Left renal pelvis (tissue), 4 donors: Measurements from ENCODE around the gene SLC22A23. TPM values are rescaled to one million over a fixed set of nuclear protein-coding genes. Genes with fewer than 3 reads are reported as not detected.

ENCODE experiments used
- DNase-seq, 4 donors: peaks; one replicate each; pipeline ENCODE4 v3.0.0-alpha.2; 2013; ENCODE audit warnings: low read depth in 4 of 4, low spot score in 3 of 4
- polyA plus RNA-seq, 4 donors: library from polyadenylated mRNA; unstranded; fragments of 120-200 nt; gene quantifications; one replicate each; pipeline ENCODE4 v1.2.1, GENCODE V29; 2013; ENCODE audit not compliant: insufficient read length in 4 of 4

The SLC22A23 gene
- polyA plus RNA-seq, 4 donors, result 3.3 to 13.7 (median 11.0) TPM

DNA sequence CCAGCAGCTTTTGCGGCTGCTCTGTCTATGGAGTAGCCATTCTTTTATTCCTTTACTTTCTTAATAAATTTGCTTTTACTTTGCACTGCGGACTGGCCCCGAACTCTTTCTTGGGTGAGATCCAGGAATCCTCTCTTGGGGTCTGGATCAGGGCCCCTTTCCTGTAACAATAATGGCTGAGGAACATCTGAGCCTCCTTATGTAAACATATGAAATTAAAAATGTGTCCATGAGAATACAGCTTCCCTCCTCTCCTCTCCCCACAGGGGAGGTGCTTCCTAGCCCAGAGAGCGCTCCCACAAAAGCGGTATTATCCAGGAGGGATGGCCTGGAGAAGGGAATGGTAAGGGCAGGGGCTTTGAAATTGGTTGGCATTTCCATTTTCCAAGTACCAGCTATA is 117.0 kb downstream of the SLC22A23 start:
- DNase-seq, result no peak

DNA sequence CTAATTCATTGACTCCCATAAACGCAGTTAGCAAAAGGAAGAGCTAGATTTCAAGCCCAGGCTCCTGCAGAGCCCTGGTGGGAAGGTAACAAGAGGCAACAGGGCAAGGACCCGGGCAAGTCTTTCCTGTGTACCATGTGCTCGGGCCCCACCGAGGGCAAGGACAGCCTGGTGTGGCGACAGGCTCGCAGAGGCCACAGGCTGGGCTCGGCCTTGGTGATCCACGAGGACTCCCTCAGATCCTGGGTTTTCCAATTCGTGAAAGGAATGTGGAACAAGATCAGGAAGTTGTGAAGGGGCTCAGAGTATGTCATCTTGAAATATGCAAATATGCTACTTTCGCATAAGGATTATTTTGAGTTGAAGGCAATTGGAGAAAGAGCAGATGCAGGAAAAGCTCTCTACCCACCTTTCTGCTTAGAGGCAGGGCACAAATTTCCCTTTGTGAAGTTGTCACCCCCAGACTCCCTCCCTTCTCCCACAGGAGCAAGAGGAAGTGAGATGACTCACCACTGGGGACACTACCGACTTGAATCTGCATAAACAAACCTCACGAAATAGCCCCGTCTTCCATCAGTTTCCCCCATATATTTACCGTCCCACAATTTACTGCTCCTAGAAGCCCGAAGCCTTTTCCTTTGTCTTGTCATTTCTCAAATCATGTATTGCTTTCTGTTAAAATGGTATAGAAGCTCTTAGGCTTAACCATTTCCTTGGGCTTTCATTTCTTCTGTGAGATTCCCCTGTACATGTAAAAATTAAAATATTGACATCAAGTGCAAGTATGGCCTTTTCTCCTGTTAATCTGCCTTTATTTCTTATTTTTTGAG is 119.1 kb downstream of the SLC22A23 start:
- no peak for DNase-seq

DNA sequence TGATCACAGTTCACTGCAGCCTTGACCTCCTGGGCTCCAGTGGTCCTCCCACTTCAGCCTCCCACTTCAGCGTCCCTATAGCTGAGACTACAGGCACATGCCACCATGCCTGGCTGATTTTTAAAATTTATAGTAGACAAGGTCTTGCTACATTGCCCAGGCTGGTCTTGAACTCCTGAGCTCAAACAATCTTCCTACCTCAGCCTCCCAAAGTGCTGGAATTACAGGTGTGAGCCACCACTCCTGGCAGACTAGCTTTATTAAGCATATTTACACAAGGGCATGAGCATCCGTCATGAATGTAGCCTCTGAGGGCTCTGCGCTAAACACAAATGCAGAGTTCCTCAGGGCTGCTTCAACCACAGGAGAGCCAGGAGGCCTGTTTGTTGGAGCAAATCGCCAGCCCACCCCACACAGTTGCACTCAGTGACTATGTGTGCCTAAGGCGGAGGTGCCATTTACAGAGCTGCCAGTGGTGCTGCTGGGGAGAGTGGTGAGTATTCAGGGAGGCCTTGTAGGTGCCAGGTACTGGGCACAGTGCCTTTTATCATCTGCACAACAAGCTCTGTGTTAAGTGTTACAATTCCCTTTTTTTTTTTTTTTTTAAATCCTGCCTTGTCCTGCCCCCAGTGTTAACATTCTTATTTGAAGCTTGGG is 119.9 kb downstream of the SLC22A23 start:
- no peak for DNase-seq

DNA sequence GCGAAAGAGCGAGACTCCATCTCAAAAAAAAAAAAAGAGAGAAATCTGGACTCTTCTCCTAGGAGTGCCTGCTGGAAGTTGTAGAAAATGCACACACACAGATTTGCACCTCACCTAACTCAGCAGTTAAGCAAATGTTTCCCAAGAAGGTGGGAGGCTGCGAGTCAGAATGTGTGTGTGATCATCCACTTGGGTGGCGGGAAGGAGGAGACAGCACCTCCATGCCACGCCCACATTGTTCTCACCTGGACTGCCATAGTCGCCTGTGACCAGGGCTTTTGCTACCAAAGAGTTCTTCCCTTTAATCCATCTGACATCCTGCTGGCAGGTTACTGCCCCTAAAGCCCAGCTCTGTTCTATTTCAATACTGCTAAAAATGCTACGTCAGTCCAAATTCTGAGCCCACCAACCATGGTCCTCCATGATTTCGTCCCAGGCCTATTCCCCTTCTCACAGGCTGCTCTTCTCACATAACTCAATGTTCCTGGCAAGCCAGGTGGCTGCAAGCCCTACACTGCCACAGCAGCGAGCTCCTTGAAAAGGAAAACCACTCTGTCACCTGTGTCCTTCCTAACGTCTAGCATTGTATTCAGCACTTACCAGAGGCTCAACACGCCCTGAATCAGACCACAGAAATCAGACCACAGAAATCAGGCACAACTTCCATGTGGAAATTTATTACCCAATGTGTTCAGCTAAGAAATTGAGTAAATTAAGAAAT is 120.6 kb downstream of the SLC22A23 start:
- no peak for DNase-seq

DNA sequence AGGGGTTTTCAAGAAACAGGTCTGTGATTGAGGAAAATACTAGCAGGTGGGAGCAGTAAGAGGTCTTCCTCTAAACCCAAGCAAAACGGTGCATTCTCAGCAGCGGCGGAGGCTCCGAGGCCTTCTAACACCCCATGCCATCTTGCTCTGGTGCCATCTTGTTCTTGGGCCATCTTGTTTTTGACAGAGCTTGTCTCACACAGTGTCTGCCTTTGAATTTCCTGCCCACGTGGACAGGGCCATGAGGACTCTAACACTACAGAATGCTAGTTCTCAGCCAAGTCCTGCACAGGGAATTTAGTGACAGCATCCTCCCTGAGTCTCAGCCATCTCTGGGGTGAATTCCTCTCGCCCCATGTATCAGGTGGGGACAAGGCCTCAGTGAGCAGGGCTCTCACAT is 121.7 kb downstream of the SLC22A23 start:
- no peak for DNase-seq

DNA sequence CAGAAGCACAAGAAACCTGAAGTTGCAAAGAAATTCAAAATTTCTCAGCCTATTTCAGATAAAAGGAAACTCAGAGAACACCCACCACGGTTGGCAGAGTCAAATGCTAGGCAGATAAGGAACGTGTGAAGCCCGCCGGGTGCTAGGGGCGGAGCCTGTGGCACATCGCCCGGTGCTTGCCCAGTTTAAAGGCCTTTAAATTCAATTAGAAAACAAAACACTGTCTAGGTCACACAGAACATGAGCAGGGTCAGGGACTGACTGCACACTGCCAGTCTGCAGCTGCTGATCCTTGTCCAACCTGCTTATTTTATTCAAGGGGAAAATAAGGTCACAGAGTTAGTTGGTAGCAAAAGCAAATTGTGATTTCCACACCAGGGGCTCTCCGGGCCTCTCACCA is 122.3 kb downstream of the SLC22A23 start:
- no peak for DNase-seq

DNA sequence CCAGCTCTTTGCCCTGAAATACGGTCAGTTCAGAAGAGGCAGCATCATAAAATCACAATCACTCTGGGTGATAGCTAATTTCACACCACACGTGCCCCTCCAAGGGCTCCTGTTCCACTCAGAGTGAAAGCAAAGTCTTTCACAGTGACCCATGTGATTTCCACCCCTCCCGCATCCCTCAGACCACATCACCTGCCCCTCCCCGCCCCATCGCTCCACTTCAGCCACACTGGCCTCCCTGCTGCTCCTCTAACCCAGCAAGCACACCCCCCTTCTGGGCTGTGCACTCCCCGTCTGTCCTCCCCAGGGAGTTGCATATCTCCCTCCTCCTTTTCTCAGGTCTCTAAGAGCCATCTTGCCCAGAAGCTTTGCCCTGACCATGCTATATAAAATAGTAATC is 123.6 kb downstream of the SLC22A23 start:
- DNase-seq, result no peak

DNA sequence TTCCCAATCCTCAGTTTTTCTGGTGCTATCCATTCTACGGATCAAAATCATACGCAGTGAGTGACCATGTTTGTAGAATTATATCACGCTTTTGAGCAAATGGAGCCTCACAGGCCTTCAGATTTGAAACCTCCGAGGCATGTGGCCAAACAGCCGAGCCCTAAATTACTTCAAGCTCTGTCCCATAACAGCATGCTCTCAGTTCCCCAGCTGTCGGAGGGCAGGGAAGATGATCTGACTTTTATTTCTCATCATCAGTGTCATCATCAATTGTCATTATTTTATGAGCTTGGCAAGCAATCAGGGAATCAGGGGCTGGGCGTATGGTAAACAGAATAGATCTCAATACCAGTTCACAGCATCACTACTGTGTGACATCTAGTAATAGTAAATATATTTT is 124.9 kb downstream of the SLC22A23 start:
- DNase-seq, result no peak

DNA sequence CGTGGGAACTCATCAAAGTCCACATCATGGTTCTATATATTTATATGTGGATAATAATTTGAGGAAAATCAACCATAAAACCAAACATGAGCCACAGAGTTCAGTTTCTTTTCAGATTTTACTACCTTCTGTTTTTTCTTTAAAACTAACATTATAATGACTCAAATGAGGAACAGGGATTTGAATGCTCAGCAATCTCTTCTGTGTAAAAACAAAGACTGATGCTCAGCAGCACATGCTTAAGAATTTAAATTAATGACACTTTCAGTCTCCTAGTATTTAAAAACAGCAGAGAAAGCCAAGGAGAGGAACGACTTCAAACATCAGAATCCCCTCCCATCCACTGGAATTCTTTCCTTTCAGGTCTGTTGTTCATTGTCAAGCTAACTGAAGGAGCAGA is 125.4 kb downstream of the SLC22A23 start:
- DNase-seq, result no peak

DNA sequence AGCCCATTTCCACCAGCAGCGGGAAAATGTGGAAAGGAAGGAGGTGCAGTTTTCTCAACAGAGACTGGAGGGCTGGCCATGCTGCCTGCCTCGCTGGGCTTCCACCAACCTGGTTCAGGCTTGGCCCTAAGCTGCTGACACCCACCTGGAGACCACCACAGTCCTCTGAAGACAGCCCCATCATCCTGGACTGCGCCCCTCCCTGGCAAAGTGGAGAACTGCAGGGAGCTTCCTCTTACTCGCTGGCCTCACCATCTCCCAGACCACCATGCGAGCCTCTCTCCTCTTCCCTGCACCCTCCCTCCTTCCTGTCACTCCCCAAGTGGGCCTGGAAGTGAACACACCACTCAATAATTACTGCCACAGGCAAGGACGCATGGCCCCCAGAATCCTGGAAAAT is 126.7 kb downstream of the SLC22A23 start:
- no peak for DNase-seq

DNA sequence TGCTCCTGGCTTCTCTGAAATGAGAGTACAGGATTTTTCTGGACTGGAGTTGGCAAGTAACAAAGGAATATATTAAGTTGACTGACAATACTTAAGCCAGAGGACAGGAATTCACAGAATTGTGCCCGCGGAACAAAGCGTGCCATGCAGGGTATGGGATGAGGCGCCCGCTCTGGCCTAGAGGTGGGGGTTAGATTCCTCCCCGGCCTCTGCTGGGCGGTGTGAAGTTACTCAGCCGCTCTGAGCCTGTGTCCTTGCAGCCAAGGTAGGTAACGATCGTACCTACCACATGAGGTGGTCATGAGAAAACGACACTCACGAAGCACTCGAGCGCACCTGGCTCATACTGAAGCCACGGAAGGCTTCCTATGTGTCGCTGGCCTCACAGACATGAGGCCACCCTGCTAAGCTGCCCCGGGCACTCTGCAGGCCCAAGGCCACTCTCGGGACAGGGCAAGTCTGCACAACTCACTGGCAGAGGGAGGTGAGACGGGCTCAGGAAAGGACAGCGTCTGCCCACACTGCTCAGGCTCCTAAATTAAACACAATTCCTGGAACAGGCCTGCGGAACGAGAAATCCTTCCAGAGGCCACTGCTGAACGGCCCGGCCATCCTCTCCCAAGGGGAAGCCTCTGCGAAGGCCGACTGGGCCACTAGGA is 127.3 kb downstream of the SLC22A23 start:
- DNase-seq, result no peak

DNA sequence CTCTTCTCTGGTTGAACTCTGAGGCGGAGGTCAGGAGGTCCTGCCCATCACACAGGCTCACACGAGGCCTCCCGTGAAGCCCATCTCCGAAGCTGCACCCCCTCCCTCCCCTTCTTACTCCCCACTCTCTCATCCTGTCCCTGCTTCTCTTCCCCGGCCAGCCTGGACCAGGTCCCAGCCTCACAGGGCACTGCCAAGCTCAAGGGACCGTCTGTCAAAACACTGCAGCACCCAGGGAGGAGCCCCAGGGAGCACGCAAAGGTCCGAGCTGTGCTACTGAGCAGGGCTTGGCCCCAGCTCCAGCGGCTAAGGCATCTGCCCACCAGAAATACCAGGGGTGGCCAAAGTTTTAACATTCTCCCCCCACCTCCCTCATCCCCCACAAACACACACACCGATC is 128.1 kb downstream of the SLC22A23 start:
- no peak for DNase-seq

DNA sequence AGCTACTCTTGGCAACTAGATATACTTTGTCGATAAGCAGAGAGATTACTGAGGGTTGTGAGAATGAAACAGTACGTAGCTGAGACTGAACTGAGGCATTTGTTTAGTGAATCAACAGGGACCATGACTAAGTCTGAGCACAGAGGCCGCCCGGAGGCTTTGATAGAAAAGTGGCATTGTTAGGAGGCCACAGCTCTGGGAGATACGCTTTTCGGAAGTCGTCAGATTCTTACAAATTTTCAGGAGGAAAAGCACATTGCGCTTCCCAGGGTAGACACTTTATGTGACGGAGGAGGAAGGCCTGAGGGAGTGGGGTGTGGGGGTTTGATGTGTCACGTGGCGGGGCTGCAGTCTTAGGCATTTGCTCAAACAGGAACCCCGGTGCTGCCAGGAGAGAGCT is 128.7 kb downstream of the SLC22A23 start:
- no peak for DNase-seq

DNA sequence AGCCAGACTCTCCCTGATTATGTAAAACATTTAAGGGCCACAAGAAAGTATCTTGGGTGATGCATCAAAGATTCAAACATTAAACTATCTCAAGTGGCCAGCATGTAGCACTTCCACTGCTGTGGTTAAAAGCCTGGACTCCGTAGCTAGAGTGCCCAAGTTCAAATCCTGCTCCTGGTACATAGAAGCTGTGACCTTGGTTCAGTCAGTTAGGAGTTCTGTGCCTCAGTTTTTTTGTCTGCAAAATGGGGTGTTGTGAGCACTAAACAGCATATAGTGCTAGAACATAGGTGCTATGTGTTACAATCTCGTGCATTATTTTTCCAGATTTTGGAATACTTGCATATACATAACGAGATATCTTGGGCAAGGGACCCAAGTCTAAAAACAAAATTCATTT is 129.4 kb downstream of the SLC22A23 start:
- no peak for DNase-seq

DNA sequence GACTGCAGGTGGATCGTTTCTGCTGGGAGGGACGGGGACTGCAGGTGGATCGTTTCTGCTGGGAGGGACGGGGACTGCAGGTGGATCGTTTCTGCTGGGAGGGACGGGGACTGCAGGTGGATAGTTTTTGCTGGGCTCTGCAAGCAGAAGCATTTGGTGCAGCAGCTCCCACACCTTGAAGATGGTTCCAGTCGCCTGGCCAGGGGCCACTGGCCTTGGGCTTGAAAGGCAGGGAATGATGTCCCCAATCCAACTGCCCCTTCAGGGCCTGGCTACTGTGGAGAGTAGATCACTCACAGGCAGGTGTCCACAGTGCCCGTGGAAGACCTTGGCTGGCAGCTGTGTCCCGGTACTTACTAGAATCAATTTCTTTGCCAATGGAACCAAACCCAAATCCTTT is 129.9 kb downstream of the SLC22A23 start:
- DNase-seq, result no peak

DNA sequence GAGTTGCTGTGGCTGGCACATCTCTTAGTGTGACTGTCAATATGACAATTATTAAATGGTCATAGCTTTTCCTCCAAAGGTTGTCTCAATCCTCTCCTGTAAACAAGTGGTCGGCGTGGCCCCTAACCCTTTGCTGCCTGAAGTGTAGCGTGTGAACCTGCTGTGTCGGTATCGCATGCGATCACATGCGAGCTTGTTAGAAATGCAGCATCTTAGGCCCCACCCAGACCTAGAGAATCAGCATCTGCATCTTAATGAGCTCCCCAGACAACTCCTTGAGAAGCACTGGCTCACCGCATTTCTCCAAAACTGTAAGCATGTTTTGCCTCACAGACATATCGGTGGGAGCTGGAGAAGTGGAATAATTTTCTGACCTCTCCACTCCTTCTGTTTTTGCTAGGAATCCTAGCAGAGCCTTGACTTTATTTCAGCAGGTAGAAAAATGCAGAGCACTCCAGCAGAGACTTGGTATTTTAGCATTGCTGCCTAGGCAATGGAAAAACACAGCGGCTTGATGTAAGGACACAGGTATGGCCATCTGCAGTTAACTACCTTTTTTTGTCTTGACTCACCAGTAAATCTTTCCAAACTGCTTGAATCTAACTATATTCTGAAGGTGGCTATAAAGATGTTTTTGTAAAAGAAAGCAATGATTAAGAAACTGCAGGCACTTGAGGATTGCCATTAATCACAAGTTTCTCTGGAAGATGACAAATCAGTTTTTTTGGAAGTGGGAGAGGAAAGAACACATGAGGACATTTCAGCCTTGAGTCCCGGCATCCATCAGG is 130.5 kb downstream of the SLC22A23 start:
- no peak for DNase-seq

DNA sequence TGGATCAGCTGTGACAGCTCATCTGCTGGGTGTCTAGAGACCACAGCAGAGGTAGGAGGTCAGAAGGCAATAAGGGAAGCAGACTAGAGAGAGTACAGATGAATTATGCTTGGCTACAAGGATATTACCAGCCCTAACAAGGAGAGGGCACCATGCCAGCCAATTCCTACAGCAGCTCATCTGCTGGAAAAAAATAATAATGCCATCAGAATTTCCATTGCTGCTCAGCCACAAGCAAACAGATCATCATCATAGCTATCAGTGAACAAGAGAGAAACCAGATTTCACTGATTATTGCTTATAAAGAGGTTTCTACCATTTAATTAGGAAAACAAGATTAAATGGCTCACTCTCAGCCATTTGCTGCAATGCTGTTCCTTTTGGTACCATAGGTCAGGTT is 131.6 kb downstream of the SLC22A23 start:
- no peak for DNase-seq

DNA sequence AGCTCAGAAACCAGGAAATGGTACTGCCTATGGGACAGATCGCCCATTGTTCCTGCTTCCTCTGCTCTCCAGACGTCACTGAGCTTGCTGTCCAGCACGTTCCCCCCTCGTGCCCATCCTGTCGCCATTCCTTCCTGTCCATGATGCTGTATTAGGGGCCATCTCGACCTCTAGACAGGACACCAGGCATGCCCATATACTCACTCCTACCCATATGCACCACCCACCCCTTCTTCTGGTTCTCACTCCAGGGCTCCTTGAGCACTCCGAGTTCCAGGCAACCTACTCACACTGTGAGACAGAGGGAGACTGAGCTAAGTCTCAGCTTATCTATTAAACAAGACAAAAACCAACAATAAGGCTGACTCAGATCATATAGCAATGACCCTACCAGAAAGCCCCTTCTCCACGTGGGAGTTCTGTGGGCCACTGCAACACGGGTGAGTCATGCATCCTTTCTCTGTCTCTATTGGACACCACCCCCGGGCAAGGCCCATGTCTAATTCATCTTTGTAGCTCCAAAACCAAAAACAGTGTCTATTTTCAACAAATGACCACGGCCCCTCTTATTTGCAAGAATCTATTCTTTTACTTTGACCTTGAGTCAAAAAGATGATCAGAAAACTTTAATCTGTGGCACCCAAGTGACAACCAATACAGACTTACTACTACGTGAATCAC is 132.4 kb downstream of the SLC22A23 start:
- DNase-seq, result no peak

DNA sequence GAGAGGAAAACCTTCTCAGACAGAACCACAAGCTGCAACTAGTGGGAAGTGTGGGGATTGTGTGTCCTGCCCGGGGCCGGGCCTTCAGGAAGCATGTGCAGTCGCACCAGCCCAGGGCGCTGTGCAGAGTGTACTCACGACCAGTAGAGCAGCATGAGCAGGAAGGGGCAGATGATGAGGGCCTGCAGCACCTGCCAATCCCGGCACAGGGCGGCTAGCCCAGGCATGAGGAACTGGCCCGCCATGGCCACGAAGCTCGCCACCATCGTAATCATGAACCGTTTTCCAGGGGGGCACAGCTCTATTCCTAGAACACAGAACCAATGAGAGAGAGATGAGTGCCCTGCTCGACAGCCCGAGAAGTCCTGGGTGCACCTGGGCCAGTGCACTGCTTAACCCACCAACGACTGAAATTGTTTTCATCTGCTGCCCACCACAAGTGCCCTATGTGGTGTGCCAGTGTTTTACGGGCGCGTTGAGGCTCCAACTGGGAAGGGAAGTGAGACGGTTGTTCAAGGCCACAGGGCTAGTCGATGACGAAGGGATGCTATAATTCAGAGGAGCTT is 133.1 kb downstream of the SLC22A23 start:
- no peak for DNase-seq

DNA sequence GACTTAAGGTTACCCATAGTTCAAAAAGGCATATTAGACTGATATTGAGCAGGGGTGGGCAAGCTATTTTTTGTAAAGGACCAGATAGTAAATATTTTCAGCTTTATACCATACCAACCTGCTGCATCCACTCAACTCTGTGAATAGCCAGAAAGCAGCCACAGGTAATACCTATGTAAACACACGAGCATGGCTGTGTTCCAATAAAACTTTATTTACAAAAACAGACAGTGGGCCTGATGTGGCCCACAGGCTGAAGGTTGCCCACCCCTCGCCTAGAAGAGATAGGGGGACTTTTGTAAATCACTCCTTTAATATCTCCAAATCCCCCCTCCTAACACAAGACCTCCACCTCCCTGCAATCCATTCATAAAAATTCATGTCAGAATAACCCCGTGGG is 133.7 kb downstream of the SLC22A23 start:
- no peak for DNase-seq
